ENCODE measurements around the gene RIMBP2.

- TF ChIP-seq CTCF (IDR thresholded peaks at IDR 0.05) (no peak), POLR2A (IDR thresholded peaks at IDR 0.05) (no peak)
Measured at GRCh38 chr12:130577351-130577750, 138.7 kb downstream of the RIMBP2 start.
